CD14-positive monocyte (primary cell): ENCODE measurements around the gene BUB3. TPM values are rescaled to one million over a fixed set of nuclear protein-coding genes. Genes with fewer than 3 reads are reported as not detected.

Experiments used
- DNase-seq, 3 donors: peaks; one replicate each; pipeline ENCODE4 v3.0.0-alpha.2; 2011 to 2022
- H2AFZ ChIP-seq: 2 replicates; pipeline ENCODE4 v1.6.0; 2012; ENCODE audit warnings: mild to moderate bottlenecking, low read depth, low read length, inconsistent platforms; ENCODE audit not compliant: insufficient read depth, poor library complexity, severe bottlenecking
- H3K27ac ChIP-seq, 2 donors: 1 replicate in 1 of 2; 2 replicates in 1 of 2; pipeline ENCODE4 v1.5.1; 2012 to 2013; ENCODE audit warnings: low read length in 2 of 2, control low read depth in 1 of 2, inconsistent platforms in 1 of 2, low read depth in 1 of 2, mild to moderate bottlenecking in 1 of 2
- H3K27me3 ChIP-seq, 2 donors: one replicate each; pipeline versions ENCODE4 v1.6.0 to v1.6.1; 2011 to 2013; ENCODE audit warnings: low read length in 2 of 2; ENCODE audit not compliant: control insufficient read depth in 2 of 2, insufficient read depth in 2 of 2
- H3K36me3 ChIP-seq, 2 donors: replicated peaks in 1 of 2; 1 replicate in 1 of 2; 2 replicates in 1 of 2; pipeline versions ENCODE4 v1.5.1 to v1.6.1; 2012 to 2013; ENCODE audit warnings: low read length in 2 of 2, control low read depth in 1 of 2, inconsistent platforms in 1 of 2, mild to moderate bottlenecking in 1 of 2; ENCODE audit not compliant: insufficient read depth in 2 of 2, control insufficient read depth in 1 of 2
- H3K4me1 ChIP-seq, 2 donors: 1 replicate in 1 of 2; 2 replicates in 1 of 2; pipeline versions ENCODE4 v1.5.1 to v1.6.1; 2012 to 2013; ENCODE audit warnings: low read length in 2 of 2, control low read depth in 1 of 2, inconsistent platforms in 1 of 2, mild to moderate bottlenecking in 1 of 2, moderate library complexity in 1 of 2; ENCODE audit not compliant: insufficient read depth in 2 of 2, control insufficient read depth in 1 of 2
- H3K4me2 ChIP-seq: replicated peaks from 2 replicates; pipeline ENCODE3; 2012; ENCODE audit warnings: low read length, moderate library complexity, mild to moderate bottlenecking; ENCODE audit not compliant: poor library complexity, severe bottlenecking; ENCODE audit errors: extremely low read depth
- H3K4me3 ChIP-seq, 3 experiments: fragments of 200-600 bp in 1 of 3; sonication (generic) in 1 of 3; replicated peaks in 1 of 3; 1 replicate in 2 of 3; 2 replicates in 1 of 3; pipeline ENCODE4 v1.5.1; 2011 to 2013; ENCODE audit warnings: low read length in 3 of 3, mild to moderate bottlenecking in 3 of 3, control low read depth in 2 of 3, low read depth in 2 of 3, inconsistent platforms in 1 of 3, moderate library complexity in 1 of 3
- H3K79me2 ChIP-seq: 2 replicates; pipeline ENCODE4 v1.6.0; 2012; ENCODE audit warnings: mild to moderate bottlenecking, control low read depth, inconsistent platforms, low read length, moderate library complexity; ENCODE audit not compliant: insufficient read depth
- H3K9ac ChIP-seq: 2 replicates; pipeline ENCODE4 v1.6.0; 2017; ENCODE audit warnings: low read length, mild to moderate bottlenecking; ENCODE audit not compliant: insufficient read depth, poor library complexity, severe bottlenecking
- H3K9me3 ChIP-seq, 2 donors: replicated peaks in 1 of 2; 1 replicate in 1 of 2; 2 replicates in 1 of 2; pipeline versions ENCODE4 v1.5.1 to v1.6.1; 2012 to 2013; ENCODE audit warnings: low read length in 2 of 2, control low read depth in 1 of 2; ENCODE audit not compliant: control insufficient read depth in 1 of 2, insufficient read depth in 1 of 2
- H4K20me1 ChIP-seq: 2 replicates; pipeline ENCODE4 v1.6.0; 2012; ENCODE audit warnings: mild to moderate bottlenecking, low read length, control low read depth, moderate library complexity; ENCODE audit not compliant: insufficient read depth
- H3K27ac Mint-ChIP-seq, 7 donors: one replicate each; pipeline ENCODE4 v1.8.0; 2020; ENCODE audit warnings: mild to moderate bottlenecking in 7 of 7, mixed read lengths in 7 of 7, moderate library complexity in 6 of 7, inconsistent platforms in 2 of 7
- H3K27me3 Mint-ChIP-seq, 3 donors: one replicate each; pipeline ENCODE4 v1.8.0; 2021 to 2022; ENCODE audit warnings: low read depth in 3 of 3, mild to moderate bottlenecking in 3 of 3, mixed read lengths in 3 of 3, moderate library complexity in 3 of 3, inconsistent platforms in 1 of 3
- H3K36me3 Mint-ChIP-seq, 2 donors: one replicate each; pipeline ENCODE4 v1.8.0; 2020; ENCODE audit warnings: mixed read lengths in 2 of 2, inconsistent platforms in 1 of 2, mild to moderate bottlenecking in 1 of 2
- H3K4me1 Mint-ChIP-seq: one replicate; pipeline ENCODE4 v1.8.0; 2020; ENCODE audit warnings: mild to moderate bottlenecking, mixed read lengths
- H3K4me3 Mint-ChIP-seq, 2 donors: one replicate each; pipeline ENCODE4 v1.8.0; 2020; ENCODE audit warnings: mild to moderate bottlenecking in 2 of 2, mixed read lengths in 2 of 2, moderate library complexity in 1 of 2
- H3K9me3 Mint-ChIP-seq, 7 donors: one replicate each; pipeline ENCODE4 v1.8.0; 2020 to 2022; ENCODE audit warnings: mixed read lengths in 7 of 7, mild to moderate bottlenecking in 6 of 7, moderate library complexity in 6 of 7, inconsistent platforms in 2 of 7
- WGBS: methylation state at CpG from one replicate; pipeline ENCODE4 v1.1.5; 2013; ENCODE audit warnings: missing lambda C conversion rate; ENCODE audit not compliant: insufficient coverage; 5-methylcytosine and 5-hydroxymethylcytosine counted together
- intact Hi-C, 2 donors: fragments of 100-400 bp; cut with micrococcal nuclease; formaldehyde crosslinking; loops; one replicate each; pipeline versions ENCODE4 v1.15.0 to v1.15.1; 2023
- polyA plus RNA-seq, 3 donors: library from polyadenylated mRNA; depleted of rRNA in 1 of 3; unstranded in 2 of 3; stranded (reverse) in 1 of 3; fragments of 300-500 nt in 2 of 3; fragments of >200 nt in 1 of 3; fragmentation: Illumina TruSeq in 2 of 3; gene quantifications; 1 replicate in 2 of 3; 2 replicates in 1 of 3; pipeline ENCODE4 v1.2.3, GENCODE V29; 2012 to 2021
- TF ChIP-seq, protein P1 (sequence below): fragments of 200-600 bp; IDR thresholded peaks from one replicate; pipeline ENCODE4 v1.8.0; 2022; ENCODE audit warnings: antibody characterized with exemption, mild to moderate bottlenecking

The BUB3 gene
- polyA plus RNA-seq, 3 donors, result 61.2 to 96.4 (median 80.4) TPM

DNA sequence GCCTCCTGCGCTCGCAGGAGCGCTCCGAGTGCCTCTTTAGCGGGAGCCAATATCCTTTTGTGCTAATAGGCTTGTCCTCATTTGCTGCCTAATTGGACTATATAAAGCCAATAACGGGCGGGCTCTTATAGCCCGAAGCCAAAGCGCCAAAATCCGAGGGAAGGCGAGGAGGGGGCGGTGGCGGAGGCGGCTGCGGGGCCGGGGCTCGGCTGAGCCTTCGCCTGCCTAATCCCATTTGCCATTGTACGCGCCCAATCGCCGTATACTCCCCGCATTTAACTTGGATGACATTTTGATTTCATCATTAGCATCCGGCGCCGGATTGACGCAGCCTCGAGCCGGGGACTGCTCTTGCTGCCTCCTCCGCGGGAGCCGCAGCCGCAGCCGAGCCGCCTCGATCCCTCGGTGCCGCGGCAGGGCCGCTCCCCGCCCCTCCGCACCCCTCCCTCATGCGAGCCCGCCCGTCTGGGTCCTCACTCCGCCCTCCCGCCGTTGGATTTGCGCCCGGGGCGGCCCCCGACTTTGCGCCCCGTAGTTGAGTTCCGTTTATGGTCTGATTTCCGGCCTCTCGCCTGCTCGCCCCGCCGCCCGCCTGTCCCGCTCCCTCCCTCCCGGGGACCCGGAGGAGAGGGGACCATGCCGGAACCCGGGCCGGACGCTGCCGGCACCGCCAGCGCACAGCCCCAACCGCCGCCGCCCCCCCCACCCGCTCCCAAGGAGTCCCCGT, 18.6 kb upstream of the BUB3 start, which contains the start of gene HMX3:
HMX3 (plus strand) TSS at position 556 of the 727 bp plus-strand sequence; CDS start at position 637, 81 bp downstream.
- TF ChIP-seq, protein P1, sequence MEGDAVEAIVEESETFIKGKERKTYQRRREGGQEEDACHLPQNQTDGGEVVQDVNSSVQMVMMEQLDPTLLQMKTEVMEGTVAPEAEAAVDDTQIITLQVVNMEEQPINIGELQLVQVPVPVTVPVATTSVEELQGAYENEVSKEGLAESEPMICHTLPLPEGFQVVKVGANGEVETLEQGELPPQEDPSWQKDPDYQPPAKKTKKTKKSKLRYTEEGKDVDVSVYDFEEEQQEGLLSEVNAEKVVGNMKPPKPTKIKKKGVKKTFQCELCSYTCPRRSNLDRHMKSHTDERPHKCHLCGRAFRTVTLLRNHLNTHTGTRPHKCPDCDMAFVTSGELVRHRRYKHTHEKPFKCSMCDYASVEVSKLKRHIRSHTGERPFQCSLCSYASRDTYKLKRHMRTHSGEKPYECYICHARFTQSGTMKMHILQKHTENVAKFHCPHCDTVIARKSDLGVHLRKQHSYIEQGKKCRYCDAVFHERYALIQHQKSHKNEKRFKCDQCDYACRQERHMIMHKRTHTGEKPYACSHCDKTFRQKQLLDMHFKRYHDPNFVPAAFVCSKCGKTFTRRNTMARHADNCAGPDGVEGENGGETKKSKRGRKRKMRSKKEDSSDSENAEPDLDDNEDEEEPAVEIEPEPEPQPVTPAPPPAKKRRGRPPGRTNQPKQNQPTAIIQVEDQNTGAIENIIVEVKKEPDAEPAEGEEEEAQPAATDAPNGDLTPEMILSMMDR, result no peak
- WGBS, result 1% methylated on average over 64 of the region's 76 CpGs
- H3K4me1 Mint-ChIP-seq, result peaks cover 43% of the 10 kb centered on the region
- H3K27me3 ChIP-seq, result peaks cover 85 to 96% of the 10 kb centered on the region in 2 donors
- peak within 1 kb of the TSS; percentile 67 for H3K4me2 ChIP-seq
- H3K79me2 ChIP-seq, result no peaks in the 10 kb centered on the region
- peaks cover 0 to 34% (median 12%) of the 10 kb centered on the region in 7 donors for H3K9me3 Mint-ChIP-seq
- peaks cover 0 to 4% of the 10 kb centered on the region in 2 donors for H3K36me3 Mint-ChIP-seq
- H3K27ac ChIP-seq, result no peak within 1 kb of the TSS
- DNase-seq, result no peak
- peak within 1 kb of the TSS in 1 of 7 donors; percentile 23 for H3K27ac Mint-ChIP-seq
- no peaks in the 10 kb centered on the region for H3K36me3 ChIP-seq
- peak within 1 kb of the TSS; percentile 34 to 91 for H3K4me3 Mint-ChIP-seq
- H3K9ac ChIP-seq, result no peak within 1 kb of the TSS
- intact Hi-C loops, result loop anchor here in 1 of 2 donors (10.0 kb wide), 1 partner anchor 829 kb away; no protein-coding TSS in a partner anchor
- H3K4me3 ChIP-seq, result peak within 1 kb of the TSS in 1 of 3 experiments; percentile 62
- peaks cover 85 to 98% (median 91%) of the 10 kb centered on the region in 3 donors for H3K27me3 Mint-ChIP-seq
- peak within 1 kb of the TSS; percentile 41 for H2AFZ ChIP-seq
- H4K20me1 ChIP-seq, result no peaks in the 10 kb centered on the region
- peaks cover 0 to 39% of the 10 kb centered on the region in 2 donors for H3K9me3 ChIP-seq
- H3K4me1 ChIP-seq, result peaks cover 7 to 50% of the 10 kb centered on the region in 2 donors

DNA sequence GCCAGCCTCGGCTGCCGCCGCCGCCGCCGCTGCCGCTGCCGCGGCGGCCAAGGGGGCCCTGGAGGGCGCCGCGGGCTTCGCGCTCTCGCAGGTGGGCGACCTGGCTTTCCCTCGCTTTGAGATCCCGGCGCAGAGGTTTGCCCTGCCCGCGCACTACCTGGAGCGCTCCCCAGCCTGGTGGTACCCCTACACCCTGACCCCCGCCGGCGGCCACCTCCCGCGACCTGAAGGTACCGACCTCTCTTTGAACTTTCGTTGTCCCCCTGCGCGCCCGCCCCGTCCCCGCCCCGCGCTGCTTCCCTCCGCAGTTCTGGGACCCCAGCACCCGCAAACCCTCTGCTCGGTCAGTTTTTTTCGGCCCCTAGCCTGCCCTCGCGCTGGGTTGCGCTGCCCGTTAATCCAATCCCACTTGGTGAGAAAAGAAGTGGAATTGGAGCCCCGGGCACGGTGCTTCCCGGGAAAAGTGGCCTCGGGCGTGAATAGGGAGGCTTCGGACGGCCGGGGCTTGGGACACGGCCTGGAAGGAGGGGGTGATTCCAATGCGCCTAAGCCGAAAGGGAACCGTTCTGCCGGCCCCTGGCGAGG, 17.9 kb upstream of the BUB3 start:
- Histone ChIP-seq H3K27ac (no peak overlapping the region), H2AFZ (no peak overlapping the region), H3K9me3 (peaks cover 0 to 44% of the 10 kb centered on the region in 2 donors), H3K79me2 (no peaks in the 10 kb centered on the region), H3K4me3 (no peak overlapping the region), H3K9ac (no peak overlapping the region), H4K20me1 (no peaks in the 10 kb centered on the region), H3K27me3 (peaks cover 86 to 96% of the 10 kb centered on the region in 2 donors), H3K4me1 (peaks cover 7 to 50% of the 10 kb centered on the region in 2 donors), H3K36me3 (no peaks in the 10 kb centered on the region), H3K4me2 (peak overlapping the region; percentile 67)
- Mint-ChIP-seq H3K36me3 (peaks cover 0 to 5% of the 10 kb centered on the region in 2 donors), H3K27me3 (peaks cover 87 to 98% (median 92%) of the 10 kb centered on the region in 3 donors), H3K4me3 (peak overlapping the region in 1 of 2 donors; percentile 91), H3K9me3 (peaks cover 0 to 35% (median 14%) of the 10 kb centered on the region in 7 donors), H3K4me1 (peaks cover 43% of the 10 kb centered on the region), H3K27ac (peak overlapping the region in 1 of 7 donors; percentile 23)
- DNase-seq, result no peak
- TF ChIP-seq, protein P1, result no peak
- intact Hi-C loops, result loop anchor here in 1 of 2 donors (10.0 kb wide), 1 partner anchor 828 kb away; no protein-coding TSS in a partner anchor
- 3% methylated on average over 49 of the region's 59 CpGs for WGBS
